HG03378 (cell line): ENCODE measurements around the gene ACOT8.
"Not testable (repeated sequence)": the region's sequence is repeated elsewhere in the genome, so short reads cannot be mapped to it uniquely, and the experiment has no call there.

Source experiments
- ATAC-seq: cut with Tn5 transposase; IDR thresholded peaks from one replicate; pipeline ENCODE4 v1.9.1; 2021; ENCODE audit warnings: mild to moderate bottlenecking, moderate library complexity; ENCODE audit not compliant: unreplicated experiment

Gene ACOT8

DNA sequence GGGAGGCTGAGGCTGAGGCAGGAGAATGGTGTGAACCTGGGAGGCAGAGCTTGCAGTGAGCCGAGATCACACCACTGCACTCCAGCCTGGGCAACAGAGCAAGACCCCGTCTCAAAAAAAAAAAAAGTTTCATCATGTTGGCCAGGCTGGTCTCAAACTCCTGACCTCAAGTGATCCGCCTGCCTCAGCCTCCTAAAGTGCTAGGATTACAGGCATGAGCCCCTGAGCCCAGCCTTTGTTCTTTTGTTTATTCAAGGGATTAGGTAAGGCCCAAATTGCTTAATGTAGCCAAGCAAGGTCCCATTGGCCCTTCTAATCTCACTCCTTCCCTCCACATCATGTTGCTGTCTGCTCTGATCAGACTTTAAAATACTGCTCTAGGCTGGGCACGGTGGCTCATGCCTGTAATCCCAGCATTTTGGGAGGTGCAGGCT is 27.5 kb downstream of the ACOT8 start:
- not testable (repeated sequence) for ATAC-seq

DNA sequence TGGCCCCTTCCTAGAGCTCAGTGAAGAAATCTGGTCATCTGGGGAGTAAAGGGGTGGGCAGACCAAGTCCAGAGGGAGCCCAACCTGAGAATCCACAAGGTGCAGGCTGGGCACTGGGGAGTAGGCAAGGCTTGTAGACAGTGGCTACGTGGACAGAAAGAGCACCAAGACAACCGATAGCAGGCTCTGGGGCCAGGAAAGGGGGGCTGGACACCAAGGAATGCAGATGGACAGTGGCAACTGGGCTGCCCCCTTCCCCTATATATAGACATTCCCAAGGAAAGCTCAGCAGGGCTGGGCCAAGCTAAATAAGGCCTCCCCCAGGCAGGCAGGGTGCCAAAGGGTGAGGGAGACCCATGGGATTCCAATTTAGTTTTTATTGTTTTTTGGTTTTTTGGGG is 28.6 kb downstream of the ACOT8 start:
- ATAC-seq, result no peak

DNA sequence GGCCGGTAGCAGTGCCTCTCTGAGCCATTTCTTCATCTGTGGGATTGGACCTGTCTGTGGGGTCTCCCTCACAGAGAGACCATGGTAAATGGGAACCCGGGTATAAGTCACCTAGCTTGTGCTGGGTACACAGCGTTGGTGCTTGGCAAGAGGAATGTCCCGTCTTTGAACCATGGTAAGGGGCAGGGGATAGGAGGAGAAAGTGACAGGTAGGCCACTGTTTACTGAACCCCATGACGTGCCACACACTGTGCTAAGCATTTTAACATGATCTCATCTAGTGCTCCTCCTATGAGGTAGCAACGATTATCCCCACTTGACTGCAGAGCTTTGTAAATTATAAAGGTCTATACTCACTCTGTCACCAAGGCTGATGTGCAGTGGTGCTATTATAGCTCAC is 29.5 kb downstream of the ACOT8 start:
- ATAC-seq, result no peak

DNA sequence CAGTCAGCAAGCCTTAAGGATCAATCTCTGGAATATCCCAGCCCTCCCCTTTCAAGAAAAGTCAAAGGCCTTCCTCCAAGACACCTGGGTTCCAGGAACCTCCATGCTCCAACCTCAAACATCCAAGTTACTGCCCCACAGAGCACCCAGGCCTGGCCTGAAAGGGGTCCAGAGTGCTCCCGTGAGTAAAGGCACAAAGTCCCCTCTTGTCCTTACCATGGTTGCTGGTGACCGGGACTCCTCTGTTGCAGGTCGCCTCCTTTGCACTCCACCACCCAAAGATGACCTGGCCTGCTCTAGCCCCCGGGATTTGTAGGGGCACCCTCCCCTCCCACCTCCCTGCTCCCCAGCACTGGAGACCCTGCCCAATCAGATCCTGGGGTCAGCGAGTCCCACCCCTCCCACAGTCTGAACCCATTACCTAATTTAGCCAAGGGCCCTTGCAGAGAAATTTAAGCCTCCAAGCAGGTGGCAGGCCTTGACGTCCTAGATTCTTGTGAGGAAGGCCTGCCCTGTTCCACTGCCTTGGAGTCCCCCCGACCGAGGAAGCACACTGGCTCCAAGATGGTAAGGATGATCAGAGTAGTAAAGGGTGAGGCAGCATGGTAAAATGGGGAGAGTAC is 30.1 kb downstream of the ACOT8 start, which contains the start of gene TNNC2:
TNNC2 (minus strand) TSS at position 283 of the 623 bp plus-strand sequence; CDS start at position 219, 64 bp downstream.
- no peak for ATAC-seq

DNA sequence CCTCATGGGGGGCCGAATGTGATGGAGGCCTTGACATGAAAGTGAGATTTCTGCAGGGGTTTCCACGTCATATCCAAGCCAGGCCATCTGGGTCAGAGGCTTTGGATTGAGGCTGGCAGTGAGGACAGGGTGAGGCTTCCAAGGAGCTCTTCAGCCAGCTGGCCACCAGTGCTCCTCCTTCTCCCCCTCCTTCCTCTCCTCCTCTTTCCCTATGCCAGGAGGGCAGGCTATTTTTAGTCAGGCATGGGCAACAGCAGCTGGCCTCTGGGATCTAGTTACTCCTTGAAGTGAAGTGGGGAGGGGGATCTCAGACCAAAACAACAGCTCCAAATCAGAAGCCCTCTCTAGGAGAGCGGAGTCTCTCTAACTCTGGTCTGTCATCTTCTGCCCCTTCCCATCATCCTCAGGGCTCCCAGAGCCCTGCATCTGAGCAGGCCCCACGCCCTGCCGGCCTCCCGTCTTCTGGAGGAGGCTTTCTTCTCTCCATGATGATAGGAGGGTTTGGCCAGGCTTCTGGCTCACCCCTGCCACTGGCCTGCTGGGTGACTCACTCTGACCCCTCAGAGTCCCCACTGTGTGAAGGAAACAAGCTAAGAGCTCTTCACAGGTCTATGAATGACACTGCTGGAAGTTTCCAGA is 30.7 kb downstream of the ACOT8 start:
- no peak for ATAC-seq

DNA sequence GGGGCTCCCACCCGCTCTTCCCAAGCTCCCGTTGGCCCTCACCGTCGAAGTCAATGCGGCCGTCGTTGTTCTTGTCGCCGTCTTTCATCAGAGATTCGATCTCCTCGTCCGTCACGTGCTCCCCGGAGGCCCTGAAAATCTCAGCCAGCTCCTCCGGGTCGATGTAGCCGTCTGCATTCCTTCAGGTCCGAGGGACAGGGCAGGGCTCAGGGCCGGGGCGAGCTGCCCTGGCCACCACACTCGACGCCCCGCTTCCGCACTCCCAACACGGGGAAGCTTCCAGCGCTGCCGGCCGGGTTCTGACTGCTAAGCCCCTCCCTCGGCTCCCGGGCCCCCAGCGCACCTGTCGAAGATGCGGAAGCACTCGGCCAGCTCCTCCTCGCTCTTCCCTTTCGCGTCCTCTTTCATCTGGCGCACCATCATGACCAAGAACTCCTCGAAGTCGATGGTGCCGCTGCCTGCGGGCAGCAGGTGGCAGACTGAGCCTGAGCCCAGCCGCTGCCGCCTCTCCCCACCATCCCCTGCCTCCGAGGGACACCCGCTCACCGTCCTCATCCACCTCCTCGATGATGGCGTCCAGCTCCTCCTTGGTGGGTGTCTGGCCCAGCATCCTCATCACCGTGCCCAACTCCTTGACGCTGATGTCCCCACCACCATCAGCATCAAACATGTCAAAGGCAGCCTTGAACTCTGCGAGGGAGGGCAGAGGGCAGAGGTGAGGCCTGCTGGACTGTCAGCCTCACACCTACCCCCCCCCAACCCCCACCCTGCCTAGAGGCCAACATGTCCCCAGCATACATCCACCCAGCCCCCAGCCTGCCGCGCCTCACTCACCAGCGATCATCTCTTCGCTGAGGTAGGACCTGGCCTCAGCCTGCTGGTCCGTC is 33.0 kb downstream of the ACOT8 start:
- ATAC-seq, result no peak

DNA sequence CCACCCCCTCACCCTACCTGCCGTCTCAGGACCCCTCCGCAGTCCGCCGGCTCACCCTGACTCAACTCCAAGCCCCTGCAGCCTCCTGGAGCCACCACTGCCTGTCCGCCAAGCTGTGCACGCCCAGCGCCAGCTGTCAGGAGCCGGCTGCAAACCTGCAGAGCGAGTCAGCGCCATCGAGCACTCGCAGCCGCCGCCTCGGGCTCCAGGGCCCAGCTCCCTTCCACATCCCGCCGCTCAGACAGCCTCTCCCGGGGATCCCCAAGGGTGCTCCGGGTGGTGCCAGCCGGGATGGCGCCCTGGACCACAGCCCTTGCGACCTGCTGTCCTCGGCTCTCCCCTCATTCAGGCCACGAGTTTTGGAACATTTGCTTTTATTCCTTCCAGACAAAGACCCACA is 34.3 kb downstream of the ACOT8 start:
- no peak for ATAC-seq

DNA sequence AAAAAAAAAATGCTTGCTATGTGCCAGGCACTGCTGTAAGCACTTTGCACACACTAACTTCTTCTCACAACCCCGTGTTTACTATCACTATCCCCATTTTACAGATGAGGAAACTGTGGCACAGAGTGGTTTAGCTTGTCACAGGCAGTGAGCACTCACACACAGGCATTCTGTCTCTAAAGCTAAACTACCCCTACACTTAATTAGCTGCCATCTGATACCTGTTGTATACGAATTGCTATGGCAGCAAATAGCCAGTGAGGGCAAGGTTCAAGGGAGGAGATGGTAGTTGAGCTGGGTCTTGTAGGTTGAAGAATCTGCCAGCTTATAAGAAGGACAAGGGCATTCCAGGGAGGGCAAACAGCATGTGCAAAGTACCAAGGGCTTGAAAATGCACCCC is 35.2 kb downstream of the ACOT8 start:
- ATAC-seq, result no peak

DNA sequence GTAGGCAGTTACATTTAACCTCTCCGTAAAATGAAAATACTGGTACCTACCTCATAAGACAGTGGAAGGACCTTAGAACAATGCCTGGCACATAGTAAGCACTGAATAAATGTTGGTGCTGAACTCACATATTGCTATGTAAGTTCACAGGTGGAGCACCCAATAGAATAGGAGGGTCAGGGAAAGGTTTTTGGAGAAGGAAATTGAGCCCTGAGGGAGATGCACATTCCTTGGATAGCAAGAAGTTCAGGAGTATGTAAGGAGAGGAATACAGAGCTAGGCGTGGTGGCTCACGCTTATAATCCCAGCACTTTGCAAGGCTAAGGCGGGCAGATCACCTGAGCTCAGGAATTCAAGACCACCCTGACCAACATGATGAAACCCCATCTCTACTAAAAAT is 37.7 kb downstream of the ACOT8 start:
- ATAC-seq, result no peak

DNA sequence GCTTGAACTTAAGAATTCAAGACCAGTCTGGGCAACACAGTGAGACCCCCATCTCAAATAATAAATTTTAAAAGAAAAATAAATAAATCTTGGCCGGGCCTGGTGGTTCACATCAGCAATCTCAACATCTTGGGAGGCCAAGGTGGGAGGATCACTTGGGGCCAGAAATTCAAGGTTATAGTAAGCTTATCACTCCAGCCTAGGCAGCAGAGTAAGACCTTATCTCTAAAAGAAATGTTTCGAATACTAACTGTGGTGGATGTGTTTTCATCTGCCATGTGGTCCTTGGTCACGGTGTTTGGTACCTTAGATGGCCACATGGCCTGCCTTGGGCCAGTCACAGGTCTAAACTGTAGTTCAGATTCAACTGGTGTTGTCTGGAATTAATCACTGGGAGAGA is 39.0 kb downstream of the ACOT8 start:
- ATAC-seq, result no peak

DNA sequence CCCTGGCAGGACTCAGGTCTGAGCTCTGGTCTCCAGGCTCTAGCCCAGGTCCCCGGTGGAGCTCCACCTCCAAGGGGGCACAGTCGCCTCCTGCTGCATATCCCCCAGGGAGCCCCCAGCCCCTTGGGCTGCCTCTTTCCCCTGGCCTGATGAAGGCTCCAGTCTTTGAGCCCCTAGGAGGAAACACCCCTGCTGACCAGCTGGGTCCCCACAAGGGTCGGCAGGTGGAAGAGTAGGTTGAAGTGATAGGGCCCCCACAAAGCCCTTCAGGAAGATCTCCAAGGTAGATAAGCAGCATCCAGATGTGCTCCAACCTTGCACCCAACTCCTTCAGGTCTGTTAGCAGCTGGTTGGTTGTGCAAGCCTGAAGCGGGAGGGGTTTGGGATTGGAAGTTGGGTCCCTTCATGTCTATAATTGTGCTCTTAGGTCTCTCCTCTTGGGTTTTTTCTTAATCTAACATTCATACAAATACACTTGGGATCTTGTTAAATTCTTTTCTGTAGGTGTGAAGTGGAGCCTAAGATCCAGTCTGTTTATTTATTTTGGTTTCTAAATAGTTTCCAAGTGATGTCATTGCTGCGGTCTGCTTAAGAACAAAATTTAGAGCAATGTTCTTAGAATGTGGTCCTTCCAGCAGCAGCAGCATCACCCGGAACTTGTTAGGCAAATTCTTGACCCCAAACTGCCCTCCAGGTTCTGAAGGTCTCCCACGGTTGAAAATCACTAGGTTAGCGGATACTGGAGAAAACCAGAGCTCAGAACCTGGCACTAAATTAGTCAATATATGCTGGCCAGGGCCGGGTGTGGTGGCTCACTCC is 39.6 kb downstream of the ACOT8 start:
- ATAC-seq, result no peak

DNA sequence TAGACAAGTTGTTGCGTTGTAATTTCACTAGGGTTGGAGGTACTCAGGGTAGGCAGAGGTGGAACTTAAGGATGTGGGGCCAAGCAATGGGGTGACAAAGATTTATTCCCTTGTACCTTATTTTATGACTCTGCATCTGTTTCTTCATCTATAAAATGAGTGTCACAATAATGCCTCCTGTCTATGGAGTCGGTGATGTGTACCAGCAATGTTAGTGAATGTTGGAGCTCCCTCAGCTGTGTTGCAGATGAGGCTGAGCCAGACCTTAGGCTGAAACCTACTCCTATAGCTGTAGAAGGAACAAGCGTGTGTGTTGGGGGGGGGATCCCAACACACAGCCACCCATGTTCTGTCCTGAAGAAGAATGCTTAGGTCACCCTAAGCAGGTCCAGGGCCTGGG is 40.2 kb downstream of the ACOT8 start:
- no peak for ATAC-seq

DNA sequence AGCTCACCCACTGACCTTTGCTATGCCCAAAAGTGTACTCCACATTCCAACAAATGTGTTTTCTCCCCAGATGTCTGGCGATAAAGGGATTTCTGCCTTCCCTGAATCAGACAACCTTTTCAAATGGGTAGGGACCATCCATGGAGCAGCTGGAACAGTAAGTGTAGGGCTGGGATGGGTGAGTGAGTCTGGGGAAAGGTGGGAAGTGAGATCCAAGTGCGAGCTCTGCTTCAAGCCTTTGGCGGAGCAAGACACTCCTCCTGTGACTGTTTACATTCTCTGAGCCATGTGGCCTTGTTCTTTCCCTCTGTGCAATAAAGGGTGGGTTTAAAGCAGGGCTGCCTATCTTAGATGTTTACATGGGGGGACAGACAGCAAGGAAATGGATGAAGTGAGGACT is 42.9 kb downstream of the ACOT8 start:
- ATAC-seq, result no peak

DNA sequence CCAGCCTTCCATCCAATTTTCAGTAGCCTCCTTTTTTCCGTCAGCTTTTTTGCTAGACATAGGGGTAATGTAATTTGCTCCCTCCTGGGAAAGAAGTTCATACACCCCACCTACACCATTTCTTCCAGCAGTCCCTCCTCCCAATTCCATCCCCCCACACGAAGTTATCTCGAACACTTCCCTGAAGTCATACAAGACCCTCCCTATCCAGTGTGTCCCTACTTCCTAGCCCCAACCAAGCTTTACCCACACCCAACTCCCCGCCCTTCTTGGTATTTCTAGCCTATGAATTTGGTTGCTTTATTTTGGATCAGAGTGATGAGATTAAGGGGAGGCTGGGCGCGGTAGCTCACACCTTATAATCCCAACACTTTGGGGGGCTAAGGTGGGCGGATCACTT is 43.7 kb downstream of the ACOT8 start:
- no peak for ATAC-seq

DNA sequence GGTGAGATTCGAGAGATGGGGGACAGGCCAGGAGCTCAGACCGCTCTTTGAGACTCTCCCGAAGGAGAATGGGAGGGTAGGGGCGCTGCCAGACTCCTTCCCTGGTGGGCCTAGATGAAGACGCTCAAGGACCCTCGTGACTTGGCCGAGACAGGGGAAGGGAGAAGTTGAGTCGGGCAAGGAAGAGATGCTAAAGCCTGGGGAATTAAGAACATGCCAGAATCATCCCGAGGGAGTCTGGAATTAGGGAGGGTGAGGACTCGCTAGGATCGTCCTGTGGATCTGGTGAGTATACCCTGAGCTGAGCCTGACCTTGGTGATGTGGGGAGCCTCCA is 44.2 kb downstream of the ACOT8 start:
- no peak for ATAC-seq

DNA sequence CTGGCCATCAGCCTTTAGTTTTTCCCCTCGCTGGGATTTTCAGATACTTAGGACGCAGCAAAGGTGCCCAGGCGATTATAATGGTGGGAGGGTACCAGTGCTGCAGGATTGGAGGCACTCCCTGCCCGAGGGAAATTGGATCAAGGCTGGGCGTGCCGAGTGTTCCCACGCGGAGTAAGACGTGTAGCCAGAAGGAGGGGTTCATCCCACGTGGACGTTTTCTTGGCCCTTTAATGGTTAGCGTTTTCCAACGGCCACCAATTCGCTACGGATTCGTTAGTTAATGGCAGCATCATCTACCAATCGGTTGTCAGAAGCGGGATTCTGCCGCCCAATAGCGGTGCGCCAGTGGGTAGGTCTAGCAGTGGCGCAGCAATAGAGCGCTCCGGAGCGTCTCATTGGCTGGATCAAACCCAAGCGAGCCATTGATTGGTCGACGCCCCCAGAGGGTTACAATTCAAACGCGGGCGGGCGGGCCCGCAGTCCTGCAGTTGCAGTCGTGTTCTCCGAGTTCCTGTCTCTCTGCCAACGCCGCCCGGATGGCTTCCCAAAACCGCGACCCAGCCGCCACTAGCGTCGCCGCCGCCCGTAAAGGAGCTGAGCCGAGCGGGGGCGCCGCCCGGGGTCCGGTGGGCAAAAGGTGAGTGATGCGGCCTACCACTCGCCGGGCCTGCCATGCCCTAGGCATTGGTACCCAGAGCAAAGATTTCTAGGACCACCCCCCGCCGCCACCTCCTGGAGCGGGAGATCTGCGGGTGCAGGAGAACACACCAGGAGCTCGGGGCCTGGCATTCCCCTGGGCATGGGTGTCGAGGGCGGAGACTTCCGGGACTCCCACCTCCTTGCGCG is 44.8 kb downstream of the ACOT8 start, which contains the start of gene UBE2C:
UBE2C (plus strand) TSS at position 488 of the 849 bp plus-strand sequence; CDS start at position 540, 52 bp downstream.
- peak; percentile 95 for ATAC-seq

DNA sequence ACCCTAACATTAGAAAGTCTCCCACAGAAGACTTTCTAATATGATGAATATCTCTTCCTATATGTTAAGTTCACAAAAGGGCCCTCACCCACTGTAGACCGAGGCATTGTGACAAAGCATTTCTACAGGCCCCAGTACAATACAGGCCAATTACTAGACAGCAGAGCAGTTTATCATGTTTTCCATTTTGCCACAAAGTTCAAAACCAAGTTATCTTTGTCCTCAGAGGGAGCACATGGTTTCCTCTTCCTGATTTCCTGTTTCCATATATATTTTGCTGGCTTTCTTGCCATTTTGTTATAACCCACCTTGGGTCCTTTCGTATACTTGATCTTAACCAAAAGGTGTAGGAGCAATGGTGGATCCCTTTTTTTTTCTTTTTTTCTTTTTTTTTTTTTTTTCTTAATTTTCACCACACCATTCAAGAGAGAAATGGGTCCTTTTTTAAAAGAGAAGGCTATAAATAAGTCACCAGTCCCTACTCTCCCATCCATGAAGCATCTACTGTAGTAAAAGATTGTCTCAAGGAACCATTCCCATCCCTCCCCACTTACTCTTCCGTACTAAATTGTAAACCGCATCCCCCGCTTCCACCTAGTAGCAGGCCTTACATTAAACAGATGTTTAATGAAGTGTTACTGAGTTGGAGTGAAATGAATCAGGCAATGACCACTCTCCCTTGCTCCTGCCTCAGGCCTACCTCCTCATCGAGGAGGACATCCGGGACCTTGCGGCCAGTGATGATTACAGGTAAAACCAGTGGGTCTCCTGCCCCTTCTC is 46.8 kb downstream of the ACOT8 start:
- no peak for ATAC-seq

DNA sequence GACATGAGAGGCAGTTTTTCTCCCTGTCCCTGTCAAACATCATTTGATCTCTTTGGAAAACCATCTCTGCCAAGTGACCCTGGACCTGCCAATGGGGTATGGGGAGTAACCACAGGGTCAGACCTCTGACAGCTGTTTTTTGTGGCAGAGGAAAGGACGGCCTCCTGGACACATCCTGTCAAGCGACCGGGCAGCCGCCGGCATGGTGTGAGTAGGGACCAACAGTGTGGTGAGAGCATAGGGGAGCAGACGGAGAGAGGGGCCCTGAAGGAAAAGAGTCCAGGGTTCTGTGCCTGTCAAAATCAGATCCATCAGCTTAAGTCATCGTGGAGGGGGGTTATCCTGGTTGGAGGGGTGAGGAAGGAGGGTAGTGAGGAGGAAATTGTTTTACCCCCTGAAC is 55.3 kb downstream of the ACOT8 start:
- no peak for ATAC-seq

DNA sequence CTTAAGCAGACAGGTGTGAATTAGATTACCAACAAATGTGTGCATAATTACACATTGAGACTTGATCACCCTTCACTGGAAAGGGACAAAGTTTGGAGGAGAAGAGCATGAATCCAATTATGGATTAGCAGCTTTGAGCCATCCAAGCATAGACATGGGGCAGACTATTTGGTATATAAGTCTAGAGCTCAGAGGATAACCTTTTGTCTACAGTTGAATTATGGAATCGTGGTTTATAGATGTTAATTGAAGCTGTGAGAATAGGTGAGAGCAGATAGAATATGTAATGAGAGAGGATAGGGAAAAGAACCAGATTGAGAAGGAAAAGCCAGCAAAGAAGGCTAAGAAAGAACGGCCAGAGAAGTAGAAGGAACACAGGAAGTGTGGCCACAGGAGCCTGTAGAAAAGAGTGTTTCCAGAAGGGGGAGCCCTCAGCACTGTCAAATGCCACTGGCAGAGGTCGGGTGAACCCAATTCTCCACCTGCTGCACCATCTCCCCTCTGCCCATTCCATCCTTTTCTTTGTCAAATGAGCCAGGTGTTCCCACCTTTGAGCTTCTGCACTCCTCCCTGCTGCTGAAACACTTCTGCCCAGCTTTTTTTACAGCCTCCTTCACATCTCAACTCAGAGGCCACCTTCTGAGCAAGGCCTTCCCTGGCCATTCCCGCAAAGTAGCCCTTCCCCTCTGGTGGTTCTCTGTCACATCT is 58.1 kb downstream of the ACOT8 start:
- ATAC-seq, result no peak
